ENCODE data around the gene NENF. TPM values are rescaled to one million over a fixed set of nuclear protein-coding genes. Genes with fewer than 3 reads are reported as not detected.

NENF gene
- total and polyA plus RNA-seq, 4 donors, result 6.6 to 44.3 (median 16.0) TPM

GRCh38 chr1:212471286-212471685 is 38.6 kb downstream of the NENF start:
- DNase-seq (ENCODE audit: low spot score), result no peak
- 95% methylated on average over 3 of the region's 3 CpGs for whole genome bisulfite sequencing

DNA sequence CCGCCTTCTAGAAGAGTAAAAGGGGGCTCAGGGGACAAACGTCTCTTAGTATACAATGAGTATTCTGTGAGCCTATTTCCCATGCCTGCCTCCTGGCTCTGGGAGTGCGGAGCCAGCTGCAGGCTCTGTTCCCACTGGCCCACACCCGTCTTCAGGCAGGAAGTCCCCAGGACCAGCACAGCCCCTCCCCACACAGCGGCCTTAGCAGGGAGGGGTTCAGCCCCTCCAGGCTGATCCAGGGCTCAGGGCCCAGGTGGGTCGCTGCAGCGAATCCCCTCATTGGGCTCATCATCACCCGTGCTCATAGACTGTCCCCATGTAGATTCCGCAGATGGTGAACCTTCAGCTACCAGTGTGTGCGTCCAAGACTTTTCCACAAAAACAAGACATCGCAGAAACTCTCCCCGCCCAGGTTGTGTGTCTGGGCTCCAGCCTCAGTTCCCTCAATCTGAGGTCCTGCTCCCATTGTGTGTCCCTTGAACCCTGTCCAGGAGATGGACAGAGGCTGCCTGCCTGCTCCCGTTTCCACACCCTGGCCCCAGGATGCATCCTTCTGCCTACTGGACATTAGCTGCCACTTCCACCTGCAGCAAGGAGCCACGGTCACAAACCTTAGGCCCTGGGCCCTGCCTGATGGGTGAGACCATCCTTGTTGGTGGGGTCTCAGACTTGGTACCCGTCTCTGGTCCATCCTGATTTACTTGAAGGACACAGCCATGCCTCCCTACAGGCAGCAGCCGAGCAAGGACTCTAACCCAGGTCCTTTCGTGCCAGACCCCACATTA is 39.4 kb downstream of the NENF start:
- no peaks in the 10 kb centered on the region for H3K9me3 ChIP-seq (ENCODE audit: control insufficient read depth in 4 of 4, low read length in 3 of 4)
- H3K9ac ChIP-seq (ENCODE audit: low read depth in 1 of 2, low read length in 2 of 2), result no peak overlapping the region
- no peaks in the 10 kb centered on the region for H3K36me3 ChIP-seq (ENCODE audit: control insufficient read depth in 4 of 4, insufficient read depth in 3 of 4, low read depth in 1 of 4, low read length in 3 of 4)
- H3K4me3 ChIP-seq (ENCODE audit: low read depth in 1 of 3, low read length in 3 of 3), result no peak overlapping the region
- H3K27me3 ChIP-seq (ENCODE audit: control insufficient read depth in 4 of 4, insufficient read depth in 4 of 4, low read length in 3 of 4), result no peaks in the 10 kb centered on the region
- H3K4me1 ChIP-seq (ENCODE audit: control insufficient read depth in 4 of 4, insufficient read depth in 4 of 4, low read length in 3 of 4), result no peaks in the 10 kb centered on the region
- DNase-seq (ENCODE audit: low spot score), result no peak
- WGBS, result 96% methylated on average over 17 of the region's 17 CpGs
- no peak overlapping the region for H3K27ac ChIP-seq (ENCODE audit: low read depth in 1 of 2, low read length in 2 of 2)
- TF ChIP-seq GABPA (IDR thresholded peaks at IDR 0.05 in 1 of 2, conservative IDR thresholded peaks at IDR 0.05 in 1 of 2) (no peak), MAX (IDR thresholded peaks at IDR 0.05) (no peak), FOXA2 (IDR thresholded peaks at IDR 0.05) (no peak), ZBTB33 (IDR thresholded peaks at IDR 0.05) (no peak), SP1 (IDR thresholded peaks at IDR 0.05) (no peak), RXRA (IDR thresholded peaks at IDR 0.05) (no peak), NR2F2 (IDR thresholded peaks at IDR 0.05) (no peak), YY1 (IDR thresholded peaks at IDR 0.05) (no peak), HNF4A (conservative IDR thresholded peaks at IDR 0.05) (no peak), TAF1 (conservative IDR thresholded peaks at IDR 0.05) (no peak), JUND (IDR thresholded peaks at IDR 0.05) (no peak), FOXA1 (IDR thresholded peaks at IDR 0.05) (no peak)

More at GRCh38 chr1:212471286-212471685, 38.6 kb downstream of the NENF start:
- H3K9ac ChIP-seq (ENCODE audit: low read depth in 1 of 2, low read length in 2 of 2), result no peak overlapping the region
- no peaks in the 10 kb centered on the region for H3K4me1 ChIP-seq (ENCODE audit: control insufficient read depth in 4 of 4, insufficient read depth in 4 of 4, low read length in 3 of 4)
- no peak for TF ChIP-seq SP1 (IDR thresholded peaks at IDR 0.05)
- no peak for TF ChIP-seq ZBTB33 (IDR thresholded peaks at IDR 0.05)
- TF ChIP-seq, protein P1, sequence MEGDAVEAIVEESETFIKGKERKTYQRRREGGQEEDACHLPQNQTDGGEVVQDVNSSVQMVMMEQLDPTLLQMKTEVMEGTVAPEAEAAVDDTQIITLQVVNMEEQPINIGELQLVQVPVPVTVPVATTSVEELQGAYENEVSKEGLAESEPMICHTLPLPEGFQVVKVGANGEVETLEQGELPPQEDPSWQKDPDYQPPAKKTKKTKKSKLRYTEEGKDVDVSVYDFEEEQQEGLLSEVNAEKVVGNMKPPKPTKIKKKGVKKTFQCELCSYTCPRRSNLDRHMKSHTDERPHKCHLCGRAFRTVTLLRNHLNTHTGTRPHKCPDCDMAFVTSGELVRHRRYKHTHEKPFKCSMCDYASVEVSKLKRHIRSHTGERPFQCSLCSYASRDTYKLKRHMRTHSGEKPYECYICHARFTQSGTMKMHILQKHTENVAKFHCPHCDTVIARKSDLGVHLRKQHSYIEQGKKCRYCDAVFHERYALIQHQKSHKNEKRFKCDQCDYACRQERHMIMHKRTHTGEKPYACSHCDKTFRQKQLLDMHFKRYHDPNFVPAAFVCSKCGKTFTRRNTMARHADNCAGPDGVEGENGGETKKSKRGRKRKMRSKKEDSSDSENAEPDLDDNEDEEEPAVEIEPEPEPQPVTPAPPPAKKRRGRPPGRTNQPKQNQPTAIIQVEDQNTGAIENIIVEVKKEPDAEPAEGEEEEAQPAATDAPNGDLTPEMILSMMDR (IDR thresholded peaks at IDR 0.05; ENCODE audit: low read depth, low read length, missing input control), result no peak
- TF ChIP-seq TAF1 (conservative IDR thresholded peaks at IDR 0.05), result no peak
- TF ChIP-seq, protein P2, sequence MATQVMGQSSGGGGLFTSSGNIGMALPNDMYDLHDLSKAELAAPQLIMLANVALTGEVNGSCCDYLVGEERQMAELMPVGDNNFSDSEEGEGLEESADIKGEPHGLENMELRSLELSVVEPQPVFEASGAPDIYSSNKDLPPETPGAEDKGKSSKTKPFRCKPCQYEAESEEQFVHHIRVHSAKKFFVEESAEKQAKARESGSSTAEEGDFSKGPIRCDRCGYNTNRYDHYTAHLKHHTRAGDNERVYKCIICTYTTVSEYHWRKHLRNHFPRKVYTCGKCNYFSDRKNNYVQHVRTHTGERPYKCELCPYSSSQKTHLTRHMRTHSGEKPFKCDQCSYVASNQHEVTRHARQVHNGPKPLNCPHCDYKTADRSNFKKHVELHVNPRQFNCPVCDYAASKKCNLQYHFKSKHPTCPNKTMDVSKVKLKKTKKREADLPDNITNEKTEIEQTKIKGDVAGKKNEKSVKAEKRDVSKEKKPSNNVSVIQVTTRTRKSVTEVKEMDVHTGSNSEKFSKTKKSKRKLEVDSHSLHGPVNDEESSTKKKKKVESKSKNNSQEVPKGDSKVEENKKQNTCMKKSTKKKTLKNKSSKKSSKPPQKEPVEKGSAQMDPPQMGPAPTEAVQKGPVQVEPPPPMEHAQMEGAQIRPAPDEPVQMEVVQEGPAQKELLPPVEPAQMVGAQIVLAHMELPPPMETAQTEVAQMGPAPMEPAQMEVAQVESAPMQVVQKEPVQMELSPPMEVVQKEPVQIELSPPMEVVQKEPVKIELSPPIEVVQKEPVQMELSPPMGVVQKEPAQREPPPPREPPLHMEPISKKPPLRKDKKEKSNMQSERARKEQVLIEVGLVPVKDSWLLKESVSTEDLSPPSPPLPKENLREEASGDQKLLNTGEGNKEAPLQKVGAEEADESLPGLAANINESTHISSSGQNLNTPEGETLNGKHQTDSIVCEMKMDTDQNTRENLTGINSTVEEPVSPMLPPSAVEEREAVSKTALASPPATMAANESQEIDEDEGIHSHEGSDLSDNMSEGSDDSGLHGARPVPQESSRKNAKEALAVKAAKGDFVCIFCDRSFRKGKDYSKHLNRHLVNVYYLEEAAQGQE (IDR thresholded peaks at IDR 0.05), result no peak
- TF ChIP-seq EGR1 (IDR thresholded peaks at IDR 0.05; ENCODE audit: low read depth in 2 of 2), result no peak
- no peak for TF ChIP-seq YY1 (IDR thresholded peaks at IDR 0.05)
- H3K4me3 ChIP-seq (ENCODE audit: low read depth in 1 of 3, low read length in 3 of 3), result no peak overlapping the region
- H3K27ac ChIP-seq (ENCODE audit: low read depth in 1 of 2, low read length in 2 of 2), result no peak overlapping the region
- H3K9me3 ChIP-seq (ENCODE audit: control insufficient read depth in 4 of 4, low read length in 3 of 4), result no peaks in the 10 kb centered on the region
- no peaks in the 10 kb centered on the region for H3K27me3 ChIP-seq (ENCODE audit: control insufficient read depth in 4 of 4, insufficient read depth in 4 of 4, low read length in 3 of 4)
- no peaks in the 10 kb centered on the region for H3K36me3 ChIP-seq (ENCODE audit: control insufficient read depth in 4 of 4, insufficient read depth in 3 of 4, low read depth in 1 of 4, low read length in 3 of 4)
